Fibroblast of pulmonary artery (primary cell): Measurements from ENCODE around the gene CSF2.

Experiments used
- DNase-seq: peaks from one replicate; pipeline ENCODE4 v3.0.0-alpha.2; 2010; ENCODE audit warnings: low read depth
- H3K4me3 ChIP-seq: replicated peaks from 2 replicates; pipeline ENCODE4 v1.5.1; 2011; ENCODE audit warnings: low read depth, mild to moderate bottlenecking, control low read depth, low read length, moderate library complexity
- CTCF ChIP-seq: IDR thresholded peaks from 2 replicates; pipeline ENCODE4 v1.5.1; 2011; ENCODE audit warnings: mild to moderate bottlenecking, control low read depth, low read length, inconsistent platforms; ENCODE audit errors: missing control alignments

CSF2 gene

GRCh38 chr5:132096904-132097303, 23.3 kb downstream of the CSF2 start:
- no peak for TF ChIP-seq CTCF
- DNase-seq, result no peak
- no peak overlapping the region for H3K4me3 ChIP-seq

GRCh38 chr5:132098151-132098594, 24.6 kb downstream of the CSF2 start:
- TF ChIP-seq CTCF, result no peak
- no peak overlapping the region for H3K4me3 ChIP-seq
- DNase-seq, result no peak

GRCh38 chr5:132098621-132099020, 25.0 kb downstream of the CSF2 start:
- H3K4me3 ChIP-seq, result no peak overlapping the region
- TF ChIP-seq CTCF, result no peak
- DNase-seq, result no peak

- no peak for DNase-seq
- no peak overlapping the region for H3K4me3 ChIP-seq
- TF ChIP-seq CTCF, result no peak
Observed at GRCh38 chr5:132099076-132099748, 25.6 kb downstream of the CSF2 start.

GRCh38 chr5:132099905-132100304, 26.3 kb downstream of the CSF2 start:
- no peak overlapping the region for H3K4me3 ChIP-seq
- DNase-seq, result no peak
- no peak for TF ChIP-seq CTCF

GRCh38 chr5:132100672-132101261, 27.2 kb downstream of the CSF2 start:
- no peak overlapping the region for H3K4me3 ChIP-seq
- DNase-seq, result no peak
- TF ChIP-seq CTCF, result no peak
